TTC549 (cell line): ENCODE data around the gene DAB1.

ENCODE experiments used
- FAIRE-seq: peaks from 2 replicates; lab custom pipeline; 2012; peaks lifted over from hg19 to GRCh38; lab: Jason Lieb, UNC

DAB1 gene

GRCh38 chr1:57066980-57067610 is 356.8 kb downstream of the DAB1 start:
- no peak for FAIRE-seq

- no peak for FAIRE-seq
Observed at GRCh38 chr1:57065442-57065841, 358.4 kb downstream of the DAB1 start.

- no peak for FAIRE-seq
Observed at GRCh38 chr1:57064379-57065140, 359.3 kb downstream of the DAB1 start.

- no peak for FAIRE-seq
Observed at GRCh38 chr1:57063406-57064125, 360.3 kb downstream of the DAB1 start.

GRCh38 chr1:57061369-57061768 is 362.5 kb downstream of the DAB1 start:
- FAIRE-seq: no peak

- no peak for FAIRE-seq
Observed at GRCh38 chr1:57060451-57060850, 363.4 kb downstream of the DAB1 start.

GRCh38 chr1:57058652-57059501 is 365.0 kb downstream of the DAB1 start:
- FAIRE-seq: no peak

- no peak for FAIRE-seq
Observed at GRCh38 chr1:57048856-57049255, 375.0 kb downstream of the DAB1 start.

- no peak for FAIRE-seq
Observed at GRCh38 chr1:57046462-57046861, 377.4 kb downstream of the DAB1 start.

GRCh38 chr1:57041901-57042300 is 382.0 kb downstream of the DAB1 start:
- FAIRE-seq: no peak

- no peak for FAIRE-seq
Observed at GRCh38 chr1:57040811-57041210, 383.0 kb downstream of the DAB1 start.

GRCh38 chr1:57036641-57037579 is 386.9 kb downstream of the DAB1 start:
- FAIRE-seq: no peak

GRCh38 chr1:57034713-57035112 is 389.1 kb downstream of the DAB1 start:
- FAIRE-seq: no peak

GRCh38 chr1:57033222-57034001 is 390.4 kb downstream of the DAB1 start:
- no peak for FAIRE-seq

GRCh38 chr1:57026624-57027354 is 397.1 kb downstream of the DAB1 start:
- FAIRE-seq: no peak

GRCh38 chr1:57024855-57025254 is 399.0 kb downstream of the DAB1 start:
- FAIRE-seq: no peak

GRCh38 chr1:57024428-57024827 is 399.4 kb downstream of the DAB1 start:
- FAIRE-seq: no peak

- FAIRE-seq: no peak
Observed at GRCh38 chr1:57020216-57020615, 403.6 kb downstream of the DAB1 start.

- FAIRE-seq: no peak
Observed at GRCh38 chr1:57019236-57019839, 404.5 kb downstream of the DAB1 start.
